ENCODE data around the gene ENSA. TPM values are rescaled to one million over a fixed set of nuclear protein-coding genes. Genes with fewer than 3 reads are reported as not detected.
"Not testable (repeated sequence)": the region's sequence is repeated elsewhere in the genome, so short reads cannot be mapped to it uniquely, and the experiment has no call there.

Gene ENSA
- total RNA-seq, 8 experiments from 2014 or later: 101 to 222 (median 139) TPM

DNA sequence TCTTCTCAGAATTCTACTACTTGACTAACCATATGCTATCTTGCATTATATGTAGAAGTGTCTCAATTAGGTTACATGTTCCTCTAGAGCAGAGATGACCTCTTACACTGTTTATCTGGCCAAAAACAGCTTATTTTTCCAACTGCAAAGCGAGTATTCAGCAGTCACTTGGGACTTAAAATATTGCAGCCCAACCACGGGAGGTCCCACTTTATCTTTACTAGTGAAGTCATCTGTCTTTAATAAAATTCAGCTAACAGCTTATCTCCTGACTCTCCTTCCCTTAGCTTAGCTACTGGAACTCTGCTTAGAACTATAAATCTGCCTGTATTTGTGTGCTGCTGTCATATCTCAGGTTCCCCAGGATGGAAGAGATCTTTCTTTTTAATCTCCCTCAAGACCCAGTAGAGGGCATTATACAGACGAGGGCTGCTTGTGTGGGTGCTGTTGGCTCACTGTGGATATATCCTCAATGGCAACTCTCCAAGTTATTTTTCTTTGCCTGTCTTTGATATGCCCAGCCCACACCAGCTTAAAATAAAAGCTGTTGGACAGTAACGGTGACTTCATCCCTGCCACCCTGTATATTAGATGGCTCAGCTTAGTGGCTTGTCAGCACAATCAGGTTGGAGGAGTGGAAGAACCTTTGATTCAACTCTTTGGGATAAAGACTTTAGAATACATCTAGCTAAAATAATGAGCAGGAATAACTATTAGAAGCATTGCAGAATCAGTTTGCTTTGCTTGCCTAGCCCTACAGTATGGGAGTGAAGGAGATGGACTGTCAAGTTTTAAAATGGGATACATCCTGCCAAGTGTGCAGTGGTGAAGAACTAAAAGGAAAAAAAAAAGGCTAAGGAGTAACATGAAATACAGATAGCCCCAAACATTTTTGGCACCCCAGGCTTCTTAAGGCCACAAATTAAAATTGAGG is 9.6 kb downstream of the ENSA start:
- Histone ChIP-seq H3K27ac (no peak overlapping the region), H3K4me1 (replicated peaks in 1 of 2) (no peaks in the 10 kb centered on the region), H3K4me3 (no peak overlapping the region)
- peak; percentile 30 to 97 (median 74) for ATAC-seq (replicated peaks in 6 of 8)
- WGBS, 10 experiments: 0 to 94% (median 82%) methylated on average over 1 to 4 of the region's 4 CpGs
- in situ Hi-C loops (cut with MboI; ENCODE audit: low pct_unique_long_range_greater_than_20kb in 2 of 9, low sequenced_read_pairs in 9 of 9, unreplicated experiment in 9 of 9): no loop called here

- Histone ChIP-seq H3K4me1 (replicated peaks in 1 of 2) (peaks cover 0 to 9% of the 10 kb centered on the region in 2 donors), H3K4me3 (no peak overlapping the region), H3K27ac (no peak overlapping the region)
- in situ Hi-C loops (cut with MboI; ENCODE audit: low pct_unique_long_range_greater_than_20kb in 2 of 9, low sequenced_read_pairs in 9 of 9, unreplicated experiment in 9 of 9): no loop called here
- 60 to 96% (median 87%) methylated on average over 1 to 12 of the region's 12 CpGs for whole genome bisulfite sequencing, 10 experiments
- ATAC-seq (replicated peaks in 6 of 8): no peak
Measured at GRCh38 chr1:150615346-150616201, 13.8 kb downstream of the ENSA start.

GRCh38 chr1:150613061-150613920 is 16.1 kb downstream of the ENSA start:
- WGBS, 10 experiments: 13 to 92% (median 73%) methylated on average over 2 to 11 of the region's 12 CpGs
- H3K4me3 ChIP-seq: no peak overlapping the region
- no peak overlapping the region for H3K27ac ChIP-seq
- in situ Hi-C loops (cut with MboI; ENCODE audit: low pct_unique_long_range_greater_than_20kb in 2 of 9, low sequenced_read_pairs in 9 of 9, unreplicated experiment in 9 of 9): no loop called here
- H3K4me1 ChIP-seq (replicated peaks in 1 of 2): peaks cover 3 to 22% of the 10 kb centered on the region in 2 donors
- peak in 3 of 8 experiments; percentile 21 to 51 (median 24) for ATAC-seq (replicated peaks in 6 of 8)

DNA sequence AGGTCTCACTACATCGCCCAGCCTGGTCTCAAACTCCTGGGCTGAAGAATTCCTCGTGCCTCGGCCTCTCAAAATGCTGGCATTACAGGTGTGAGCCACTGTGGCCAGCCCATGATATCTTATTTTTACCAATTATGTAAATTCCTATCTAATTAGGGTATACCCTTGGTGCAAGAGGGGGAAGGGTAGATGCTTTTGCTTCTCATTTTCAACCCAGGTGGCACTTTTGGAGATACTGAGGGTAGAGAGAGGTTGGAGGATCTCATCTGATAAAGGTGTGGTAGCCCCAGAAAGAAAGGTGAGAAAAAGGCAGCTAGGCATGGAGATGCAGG is 17.4 kb downstream of the ENSA start:
- Histone ChIP-seq H3K4me3 (no peak overlapping the region), H3K4me1 (replicated peaks in 1 of 2) (peaks cover 3 to 22% of the 10 kb centered on the region in 2 donors), H3K27ac (peak overlapping the region in 1 of 2 donors; percentile 46)
- in situ Hi-C loops (cut with MboI; ENCODE audit: low pct_unique_long_range_greater_than_20kb in 2 of 9, low sequenced_read_pairs in 9 of 9, unreplicated experiment in 9 of 9): no loop called here
- 44 to 100% (median 95%) methylated on average over 1 to 3 of the region's 3 CpGs; no CpG with 5 or more reads in 1 of the 10 experiments for WGBS, 10 experiments
- ATAC-seq (replicated peaks in 6 of 8): no peak

- in situ Hi-C loops (cut with MboI; ENCODE audit: low pct_unique_long_range_greater_than_20kb in 2 of 9, low sequenced_read_pairs in 9 of 9, unreplicated experiment in 9 of 9): no loop called here
- peaks cover 3 to 22% of the 10 kb centered on the region in 2 donors for H3K4me1 ChIP-seq (replicated peaks in 1 of 2)
- 81 to 100% (median 93%) methylated on average over 1 to 4 of the region's 4 CpGs; no CpG with 5 or more reads in 3 of the 10 experiments for WGBS, 10 experiments
- no peak overlapping the region for H3K4me3 ChIP-seq
- H3K27ac ChIP-seq: peak overlapping the region in 1 of 2 donors; percentile 83
- ATAC-seq (replicated peaks in 6 of 8): no peak
Measured at GRCh38 chr1:150610576-150610975, 18.8 kb downstream of the ENSA start.

GRCh38 chr1:150609732-150610131 is 19.7 kb downstream of the ENSA start:
- Histone ChIP-seq H3K27ac (peak overlapping the region; percentile 67 to 83), H3K4me3 (no peak overlapping the region), H3K4me1 (replicated peaks in 1 of 2) (peaks cover 6 to 27% of the 10 kb centered on the region in 2 donors)
- 5 to 100% (median 17%) methylated on average over 1 to 2 of the region's 2 CpGs; no CpG with 5 or more reads in 1 of the 10 experiments for WGBS, 10 experiments
- in situ Hi-C loops (cut with MboI; ENCODE audit: low pct_unique_long_range_greater_than_20kb in 2 of 9, low sequenced_read_pairs in 9 of 9, unreplicated experiment in 9 of 9): no loop called here
- ATAC-seq (replicated peaks in 6 of 8): peak in 5 of 8 experiments; percentile 60 to 81 (median 75)

- WGBS, 10 experiments: 90 to 100% (median 93%) methylated on average over 2 to 7 of the region's 7 CpGs; no CpG with 5 or more reads in 4 of the 10 experiments
- H3K27ac ChIP-seq: no peak overlapping the region
- in situ Hi-C loops (cut with MboI; ENCODE audit: low pct_unique_long_range_greater_than_20kb in 2 of 9, low sequenced_read_pairs in 9 of 9, unreplicated experiment in 9 of 9): no loop called here
- no peak for ATAC-seq (replicated peaks in 6 of 8)
- no peak overlapping the region for H3K4me3 ChIP-seq
- peaks cover 10 to 28% of the 10 kb centered on the region in 2 donors for H3K4me1 ChIP-seq (replicated peaks in 1 of 2)
Measured at GRCh38 chr1:150606463-150607142, 22.8 kb downstream of the ENSA start.

- 86 to 100% (median 100%) methylated on average over 1 to 3 of the region's 3 CpGs for WGBS, 10 experiments
- peak overlapping the region; percentile 63 to 65 for H3K27ac ChIP-seq
- H3K4me3 ChIP-seq; in situ Hi-C loops (cut with MboI; ENCODE audit: low pct_unique_long_range_greater_than_20kb in 2 of 9, low sequenced_read_pairs in 9 of 9, unreplicated experiment in 9 of 9); ATAC-seq (replicated peaks in 6 of 8): not testable (repeated sequence)
- H3K4me1 ChIP-seq (replicated peaks in 1 of 2): peaks cover 10 to 24% of the 10 kb centered on the region in 2 donors
Measured at GRCh38 chr1:150605451-150605731, 24.0 kb downstream of the ENSA start.

DNA sequence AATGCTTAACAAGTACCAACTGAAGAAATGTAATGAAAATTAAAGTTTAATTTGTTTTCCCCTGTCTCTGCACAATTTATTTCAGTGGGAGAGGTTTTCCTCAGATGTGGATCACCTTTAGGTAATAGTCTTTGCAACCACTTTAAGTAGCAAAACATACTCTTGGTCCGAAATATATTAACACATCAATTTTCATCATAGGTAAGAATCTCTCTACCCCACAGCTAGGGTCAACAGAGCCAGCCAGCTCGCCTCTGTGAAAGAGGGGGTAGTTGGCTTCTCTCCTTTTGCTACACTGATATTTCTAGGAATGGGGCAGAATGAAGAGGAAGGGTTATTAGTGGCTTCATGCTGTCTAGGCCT is 25.2 kb downstream of the ENSA start:
- Histone ChIP-seq H3K27ac (peak overlapping the region; percentile 49 to 65), H3K4me1 (replicated peaks in 1 of 2) (peaks cover 7 to 13% of the 10 kb centered on the region in 2 donors), H3K4me3 (no peak overlapping the region)
- 79 to 100% (median 83%) methylated on average over 1 to 2 of the region's 2 CpGs; no CpG with 5 or more reads in 3 of the 10 experiments for WGBS, 10 experiments
- no peak for ATAC-seq (replicated peaks in 6 of 8)
- in situ Hi-C loops (cut with MboI; ENCODE audit: low pct_unique_long_range_greater_than_20kb in 2 of 9, low sequenced_read_pairs in 9 of 9, unreplicated experiment in 9 of 9): no loop called here

DNA sequence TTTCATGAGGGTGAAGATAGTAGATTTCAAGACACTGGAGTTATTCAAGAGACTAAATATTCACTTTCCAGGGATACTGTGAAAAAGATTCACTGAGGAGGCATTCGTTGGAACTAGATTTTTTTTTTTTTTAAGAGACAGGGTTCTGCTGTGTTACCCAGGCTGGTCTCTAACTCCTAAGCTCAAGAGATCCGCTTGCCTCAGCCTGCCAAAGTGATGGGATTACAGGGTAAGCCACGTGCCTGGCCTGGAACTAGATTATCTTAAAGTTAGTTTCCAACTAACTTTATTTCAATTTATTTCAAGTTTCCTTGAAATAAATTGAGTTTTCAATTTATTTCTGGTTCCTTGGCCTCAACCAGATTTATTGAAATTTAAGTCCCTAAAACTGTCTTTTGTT is 25.7 kb downstream of the ENSA start:
- peaks cover 7 to 11% of the 10 kb centered on the region in 2 donors for H3K4me1 ChIP-seq (replicated peaks in 1 of 2)
- in situ Hi-C loops (cut with MboI; ENCODE audit: low pct_unique_long_range_greater_than_20kb in 2 of 9, low sequenced_read_pairs in 9 of 9, unreplicated experiment in 9 of 9): no loop called here
- WGBS, 10 experiments: 68 to 100% (median 82%) methylated on average over 1 to 3 of the region's 3 CpGs; no CpG with 5 or more reads in 2 of the 10 experiments
- H3K4me3 ChIP-seq: no peak overlapping the region
- no peak overlapping the region for H3K27ac ChIP-seq
- ATAC-seq (replicated peaks in 6 of 8): no peak

DNA sequence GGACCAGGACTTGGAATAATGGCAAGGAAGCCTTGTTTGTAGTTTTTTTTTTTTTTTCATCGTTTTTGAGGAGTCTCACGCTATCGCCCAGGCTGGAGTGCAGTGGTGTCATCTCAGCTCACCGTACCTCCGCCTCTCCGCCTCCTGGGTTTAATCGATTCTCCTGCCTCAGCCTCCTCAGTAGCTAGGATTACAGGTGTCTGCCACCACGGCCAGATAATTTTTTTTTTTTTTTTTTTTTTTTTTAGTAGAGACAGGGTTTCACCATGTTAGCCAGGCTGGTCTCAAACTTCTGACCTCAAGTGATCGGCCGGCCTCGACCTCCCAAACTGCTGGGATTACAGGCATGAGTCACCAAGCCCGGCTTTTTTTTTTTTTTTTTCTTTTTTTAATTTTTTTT is 27.0 kb downstream of the ENSA start:
- H3K27ac ChIP-seq; in situ Hi-C loops (cut with MboI; ENCODE audit: low pct_unique_long_range_greater_than_20kb in 2 of 9, low sequenced_read_pairs in 9 of 9, unreplicated experiment in 9 of 9); H3K4me3 ChIP-seq; ATAC-seq (replicated peaks in 6 of 8): not testable (repeated sequence)
- H3K4me1 ChIP-seq (replicated peaks in 1 of 2): peaks cover 7 to 11% of the 10 kb centered on the region in 2 donors
- WGBS, 10 experiments: 80 to 100% (median 94%) methylated on average over 1 to 12 of the region's 12 CpGs

DNA sequence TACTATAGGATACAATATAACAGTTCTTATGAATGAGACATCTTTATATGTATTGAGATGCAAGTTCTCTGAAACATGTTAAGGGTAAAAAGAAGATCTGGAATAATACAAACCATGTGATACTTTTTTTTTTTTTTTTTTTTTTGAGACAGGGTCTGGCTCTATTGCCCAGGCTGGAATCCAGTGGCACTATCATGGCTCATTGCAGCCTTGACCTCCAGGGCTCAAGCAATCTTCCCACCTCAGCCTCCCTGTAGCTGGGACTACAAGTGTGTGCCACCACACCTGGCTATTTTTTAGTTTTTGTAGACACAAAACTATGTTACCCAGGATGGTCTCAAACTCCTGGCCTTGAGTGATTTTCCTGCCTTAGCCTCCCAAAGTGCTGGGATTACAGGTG is 27.9 kb downstream of the ENSA start:
- no peak overlapping the region for H3K27ac ChIP-seq
- H3K4me3 ChIP-seq: no peak overlapping the region
- H3K4me1 ChIP-seq (replicated peaks in 1 of 2): peaks cover 7 to 11% of the 10 kb centered on the region in 2 donors
- ATAC-seq (replicated peaks in 6 of 8): no peak
- in situ Hi-C loops (cut with MboI; ENCODE audit: low pct_unique_long_range_greater_than_20kb in 2 of 9, low sequenced_read_pairs in 9 of 9, unreplicated experiment in 9 of 9): no loop called here
